Neural progenitor cell (in vitro differentiated cells): Measurements from ENCODE around the gene SH2D4B.

Source experiments
- EZH2 ChIP-seq: fragments of 200-600 bp; sonication (generic); IDR thresholded peaks from 2 replicates; pipeline ENCODE4 v1.6.1; 2017; ENCODE audit warnings: antibody characterized with exemption, mild to moderate bottlenecking, moderate library complexity
- EZH2phosphoT487 ChIP-seq: fragments of 200-600 bp; sonication (generic); IDR thresholded peaks from 2 replicates; pipeline ENCODE4 v1.6.1; 2017; ENCODE audit warnings: antibody characterized with exemption
- TF ChIP-seq, protein P1 (sequence below): fragments of 200-600 bp; sonication (generic); IDR thresholded peaks from 2 replicates; pipeline ENCODE4 v1.5.1; 2017; ENCODE audit warnings: antibody characterized with exemption, mild to moderate bottlenecking

DNA sequence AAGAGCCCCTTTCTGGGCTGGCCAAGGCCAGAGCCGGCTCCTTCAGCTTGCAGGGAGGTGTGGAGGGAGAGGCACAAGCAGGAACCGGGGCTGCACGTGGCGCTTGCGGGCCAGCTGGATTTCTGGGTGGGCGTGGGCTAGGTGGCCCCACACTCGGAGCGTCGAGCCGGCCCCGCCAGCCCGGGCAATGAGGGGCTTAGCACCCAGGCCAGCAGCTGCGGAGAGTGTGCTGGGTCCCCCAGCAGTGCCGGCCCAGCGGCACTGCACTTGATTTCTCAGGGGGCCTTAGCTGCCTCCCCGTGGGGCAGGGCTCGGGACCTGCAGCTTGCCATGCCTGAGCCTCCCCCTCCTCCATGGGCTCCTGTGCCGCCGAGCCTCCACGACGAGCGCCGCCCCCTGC is 48.1 kb downstream of the SH2D4B start:
- TF ChIP-seq, protein P1, sequence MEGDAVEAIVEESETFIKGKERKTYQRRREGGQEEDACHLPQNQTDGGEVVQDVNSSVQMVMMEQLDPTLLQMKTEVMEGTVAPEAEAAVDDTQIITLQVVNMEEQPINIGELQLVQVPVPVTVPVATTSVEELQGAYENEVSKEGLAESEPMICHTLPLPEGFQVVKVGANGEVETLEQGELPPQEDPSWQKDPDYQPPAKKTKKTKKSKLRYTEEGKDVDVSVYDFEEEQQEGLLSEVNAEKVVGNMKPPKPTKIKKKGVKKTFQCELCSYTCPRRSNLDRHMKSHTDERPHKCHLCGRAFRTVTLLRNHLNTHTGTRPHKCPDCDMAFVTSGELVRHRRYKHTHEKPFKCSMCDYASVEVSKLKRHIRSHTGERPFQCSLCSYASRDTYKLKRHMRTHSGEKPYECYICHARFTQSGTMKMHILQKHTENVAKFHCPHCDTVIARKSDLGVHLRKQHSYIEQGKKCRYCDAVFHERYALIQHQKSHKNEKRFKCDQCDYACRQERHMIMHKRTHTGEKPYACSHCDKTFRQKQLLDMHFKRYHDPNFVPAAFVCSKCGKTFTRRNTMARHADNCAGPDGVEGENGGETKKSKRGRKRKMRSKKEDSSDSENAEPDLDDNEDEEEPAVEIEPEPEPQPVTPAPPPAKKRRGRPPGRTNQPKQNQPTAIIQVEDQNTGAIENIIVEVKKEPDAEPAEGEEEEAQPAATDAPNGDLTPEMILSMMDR, result no peak
- no peak for TF ChIP-seq EZH2
- TF ChIP-seq EZH2phosphoT487, result no peak
